ENCODE data around the gene LIMK2. TPM values are rescaled to one million over a fixed set of nuclear protein-coding genes. Genes with fewer than 3 reads are reported as not detected.

The LIMK2 gene
- total and polyA plus RNA-seq, 4 experiments from 2014 or later = 12.3 to 33.2 (median 29.5) TPM

DNA sequence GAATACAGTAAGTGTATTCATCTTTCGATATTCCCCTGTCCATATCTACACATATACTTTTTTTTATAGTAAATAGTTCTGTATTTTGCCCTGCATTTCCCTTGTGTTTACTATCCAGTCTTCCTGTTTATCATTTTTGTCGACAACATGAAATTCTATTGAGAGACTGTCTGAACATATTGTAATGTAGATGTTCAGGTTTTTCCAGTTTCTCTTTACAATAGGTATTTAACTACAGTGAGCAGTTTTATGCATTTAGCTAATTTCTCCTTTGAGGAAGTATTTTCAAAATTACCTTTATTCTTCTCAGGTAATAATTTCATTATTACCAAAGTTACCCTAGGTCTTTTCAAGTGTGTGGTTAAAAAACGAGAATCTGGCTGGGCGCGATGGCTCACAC is 63.5 kb downstream of the LIMK2 start:
- DNase-seq = no peak
- Histone ChIP-seq H3K27ac (ENCODE audit: low read depth, low read length) (no peak overlapping the region), H3K4me1 (ENCODE audit: insufficient read depth, low read length) (peaks cover 80% of the 10 kb centered on the region), H3K27me3 (ENCODE audit: insufficient read depth, low read length) (no peaks in the 10 kb centered on the region), H3K36me3 (ENCODE audit: insufficient read depth, low read length) (peaks cover 21% of the 10 kb centered on the region), H3K4me3 (ENCODE audit: low read length in 2 of 2) (no peak overlapping the region), H3K9me3 (ENCODE audit: control insufficient read depth in 1 of 2, low read length in 2 of 2) (no peaks in the 10 kb centered on the region)
- Mint-ChIP-seq H3K9me3 (no peaks in the 10 kb centered on the region), H3K27ac (peak overlapping the region; percentile 49 to 89 (median 81)), H3K36me3 (peaks cover 26 to 66% of the 10 kb centered on the region in 2 donors), H3K27me3 (no peaks in the 10 kb centered on the region), H3K4me3 (no peak overlapping the region), H3K4me1 (peaks cover 47 to 88% (median 68%) of the 10 kb centered on the region in 4 donors)
- intact Hi-C loops (cut with micrococcal nuclease) = no loop called here
- CTCF ChIA-PET (ENCODE audit: partially characterized antibody) = interaction anchor here (1.1 to 12.3 kb wide), 5 partner anchors 18 to 168 kb away, joined by 3 to 140 read pairs (median 113); partner anchors contain the start of genes LIMK2 and PIK3IP1
- POLR2A ChIA-PET (ENCODE audit: partially characterized antibody) = interaction anchor here (1.6 to 17.9 kb wide), 4 partner anchors 8 to 64 kb away, joined by 5 to 1203 read pairs (median 119); partner anchors contain the start of genes LIMK2 and PIK3IP1

- Mint-ChIP-seq H3K36me3 (peaks cover 35 to 69% of the 10 kb centered on the region in 2 donors), H3K4me1 (peaks cover 49 to 88% (median 69%) of the 10 kb centered on the region in 4 donors), H3K27ac (peak overlapping the region in 6 of 7 donors; percentile 8 to 99 (median 71)), H3K9me3 (no peaks in the 10 kb centered on the region), H3K27me3 (no peaks in the 10 kb centered on the region), H3K4me3 (peak overlapping the region in 3 of 8 donors; percentile 12 to 34 (median 22))
- ChIA-PET CTCF (ENCODE audit: partially characterized antibody) (interaction anchor here (1.5 to 12.3 kb wide), 3 partner anchors 10 to 35 kb away, joined by 4 to 114 read pairs (median 21); no protein-coding TSS in a partner anchor), POLR2A (ENCODE audit: partially characterized antibody) (interaction anchor here (0.6 to 17.9 kb wide), 11 partner anchors 7 to 335 kb away, joined by 3 to 1203 read pairs (median 19); partner anchors contain the start of genes LIMK2 and PIK3IP1)
- Histone ChIP-seq H3K9me3 (ENCODE audit: control insufficient read depth in 1 of 2, low read length in 2 of 2) (no peaks in the 10 kb centered on the region), H3K36me3 (ENCODE audit: insufficient read depth, low read length) (peaks cover 30% of the 10 kb centered on the region), H3K4me3 (ENCODE audit: low read length in 2 of 2) (no peak overlapping the region), H3K27me3 (ENCODE audit: insufficient read depth, low read length) (no peaks in the 10 kb centered on the region), H3K27ac (ENCODE audit: low read depth, low read length) (no peak overlapping the region), H3K4me1 (ENCODE audit: insufficient read depth, low read length) (peaks cover 81% of the 10 kb centered on the region)
- DNase-seq = no peak
- intact Hi-C loops (cut with micrococcal nuclease) = no loop called here
Measured at GRCh38 chr22:31276426-31277167, 64.5 kb downstream of the LIMK2 start.

GRCh38 chr22:31277741-31278140 is 65.6 kb downstream of the LIMK2 start:
- Mint-ChIP-seq H3K9me3 (no peaks in the 10 kb centered on the region), H3K27ac (peak overlapping the region; percentile 94 to 99 (median 97)), H3K4me1 (peaks cover 54 to 90% (median 71%) of the 10 kb centered on the region in 4 donors), H3K27me3 (no peaks in the 10 kb centered on the region), H3K4me3 (peak overlapping the region in 6 of 8 donors; percentile 42 to 84 (median 71)), H3K36me3 (peaks cover 42 to 78% of the 10 kb centered on the region in 2 donors)
- intact Hi-C loops (cut with micrococcal nuclease) = loop anchor here (2.0 kb wide), 1 partner anchor 65 kb away; the partner anchor contains the start of gene LIMK2
- peaks cover 84% of the 10 kb centered on the region for H3K4me1 ChIP-seq (ENCODE audit: insufficient read depth, low read length)
- CTCF ChIA-PET (ENCODE audit: partially characterized antibody) = interaction anchor here (0.6 to 12.3 kb wide), 5 partner anchors 8 to 1743 kb away, joined by 4 to 114 read pairs (median 13); partner anchors contain the start of gene PIK3IP1
- no peak for DNase-seq
- H3K27me3 ChIP-seq (ENCODE audit: insufficient read depth, low read length) = no peaks in the 10 kb centered on the region
- POLR2A ChIA-PET (ENCODE audit: partially characterized antibody) = interaction anchor here (0.6 to 17.9 kb wide), 20 partner anchors 6 to 197 kb away, joined by 3 to 1203 read pairs (median 6); partner anchors contain the start of genes LIMK2, PIK3IP1, RNF185 and SMTN
- H3K36me3 ChIP-seq (ENCODE audit: insufficient read depth, low read length) = peaks cover 41% of the 10 kb centered on the region
- no peak overlapping the region for H3K4me3 ChIP-seq (ENCODE audit: low read length in 2 of 2)
- H3K9me3 ChIP-seq (ENCODE audit: control insufficient read depth in 1 of 2, low read length in 2 of 2) = no peaks in the 10 kb centered on the region
- H3K27ac ChIP-seq (ENCODE audit: low read depth, low read length) = peak overlapping the region; percentile 43

DNA sequence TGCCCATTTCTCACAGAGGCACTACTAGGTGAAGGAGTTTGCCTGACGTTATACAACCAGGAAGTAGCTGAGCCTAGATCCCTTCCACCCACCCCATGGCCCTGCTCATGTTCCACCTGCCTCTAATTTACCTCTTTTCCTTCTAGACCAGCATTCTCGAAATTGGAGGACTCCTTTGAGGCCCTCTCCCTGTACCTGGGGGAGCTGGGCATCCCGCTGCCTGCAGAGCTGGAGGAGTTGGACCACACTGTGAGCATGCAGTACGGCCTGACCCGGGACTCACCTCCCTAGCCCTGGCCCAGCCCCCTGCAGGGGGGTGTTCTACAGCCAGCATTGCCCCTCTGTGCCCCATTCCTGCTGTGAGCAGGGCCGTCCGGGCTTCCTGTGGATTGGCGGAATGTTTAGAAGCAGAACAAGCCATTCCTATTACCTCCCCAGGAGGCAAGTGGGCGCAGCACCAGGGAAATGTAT is 66.1 kb downstream of the LIMK2 start:
- DNase-seq = no peak
- Histone ChIP-seq H3K4me3 (ENCODE audit: low read length in 2 of 2) (peak overlapping the region in 1 of 2 donors; percentile 17), H3K27me3 (ENCODE audit: insufficient read depth, low read length) (no peaks in the 10 kb centered on the region), H3K27ac (ENCODE audit: low read depth, low read length) (peak overlapping the region; percentile 43), H3K36me3 (ENCODE audit: insufficient read depth, low read length) (peaks cover 46% of the 10 kb centered on the region), H3K9me3 (ENCODE audit: control insufficient read depth in 1 of 2, low read length in 2 of 2) (no peaks in the 10 kb centered on the region), H3K4me1 (ENCODE audit: insufficient read depth, low read length) (peaks cover 84% of the 10 kb centered on the region)
- peak overlapping the region; percentile 94 to 99 (median 97) for H3K27ac Mint-ChIP-seq
- H3K4me3 Mint-ChIP-seq = peak overlapping the region in 7 of 8 donors; percentile 64 to 84 (median 76)
- intact Hi-C loops (cut with micrococcal nuclease) = loop anchor here (2.0 kb wide), 1 partner anchor 65 kb away; the partner anchor contains the start of gene LIMK2
- ChIA-PET POLR2A (ENCODE audit: partially characterized antibody) (interaction anchor here (0.6 to 17.9 kb wide), 21 partner anchors 6 to 337 kb away, joined by 3 to 1203 read pairs (median 8); partner anchors contain the start of genes LIMK2, PATZ1, PIK3IP1 and RNF185), CTCF (ENCODE audit: partially characterized antibody) (interaction anchor here (0.6 to 12.3 kb wide), 6 partner anchors 8 to 1744 kb away, joined by 3 to 114 read pairs (median 9); partner anchors contain the start of gene PIK3IP1)
- H3K4me1 Mint-ChIP-seq = peaks cover 53 to 90% (median 71%) of the 10 kb centered on the region in 4 donors
- peaks cover 46 to 78% of the 10 kb centered on the region in 2 donors for H3K36me3 Mint-ChIP-seq
- H3K27me3 Mint-ChIP-seq = no peaks in the 10 kb centered on the region
- H3K9me3 Mint-ChIP-seq = no peaks in the 10 kb centered on the region

DNA sequence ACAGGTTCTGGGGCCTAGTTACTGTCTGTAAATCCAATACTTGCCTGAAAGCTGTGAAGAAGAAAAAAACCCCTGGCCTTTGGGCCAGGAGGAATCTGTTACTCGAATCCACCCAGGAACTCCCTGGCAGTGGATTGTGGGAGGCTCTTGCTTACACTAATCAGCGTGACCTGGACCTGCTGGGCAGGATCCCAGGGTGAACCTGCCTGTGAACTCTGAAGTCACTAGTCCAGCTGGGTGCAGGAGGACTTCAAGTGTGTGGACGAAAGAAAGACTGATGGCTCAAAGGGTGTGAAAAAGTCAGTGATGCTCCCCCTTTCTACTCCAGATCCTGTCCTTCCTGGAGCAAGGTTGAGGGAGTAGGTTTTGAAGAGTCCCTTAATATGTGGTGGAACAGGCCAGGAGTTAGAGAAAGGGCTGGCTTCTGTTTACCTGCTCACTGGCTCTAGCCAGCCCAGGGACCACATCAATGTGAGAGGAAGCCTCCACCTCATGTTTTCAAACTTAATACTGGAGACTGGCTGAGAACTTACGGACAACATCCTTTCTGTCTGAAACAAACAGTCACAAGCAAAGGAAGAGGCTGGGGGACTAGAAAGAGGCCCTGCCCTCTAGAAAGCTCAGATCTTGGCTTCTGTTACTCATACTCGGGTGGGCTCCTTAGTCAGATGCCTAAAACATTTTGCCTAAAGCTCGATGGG is 66.7 kb downstream of the LIMK2 start:
- ChIA-PET POLR2A (ENCODE audit: partially characterized antibody) (interaction anchor here (0.6 to 17.9 kb wide), 24 partner anchors 5 to 351 kb away, joined by 3 to 1203 read pairs (median 8); partner anchors contain the start of genes LIMK2, PATZ1, PIK3IP1 and RNF185), CTCF (ENCODE audit: partially characterized antibody) (interaction anchor here (1.1 to 12.3 kb wide), 8 partner anchors 9 to 333 kb away, joined by 3 to 114 read pairs (median 8); partner anchors contain the start of genes LIMK2 and PIK3IP1)
- peak overlapping the region; percentile 43 for H3K27ac ChIP-seq (ENCODE audit: low read depth, low read length)

GRCh38 chr22:31279327-31279669 is 67.2 kb downstream of the LIMK2 start:
- Histone ChIP-seq H3K9me3 (ENCODE audit: control insufficient read depth in 1 of 2, low read length in 2 of 2) (no peaks in the 10 kb centered on the region), H3K27ac (ENCODE audit: low read depth, low read length) (peak overlapping the region; percentile 43), H3K4me1 (ENCODE audit: insufficient read depth, low read length) (peaks cover 92% of the 10 kb centered on the region), H3K4me3 (ENCODE audit: low read length in 2 of 2) (peak overlapping the region in 1 of 2 donors; percentile 3), H3K27me3 (ENCODE audit: insufficient read depth, low read length) (no peaks in the 10 kb centered on the region), H3K36me3 (ENCODE audit: insufficient read depth, low read length) (peaks cover 57% of the 10 kb centered on the region)
- Mint-ChIP-seq H3K4me1 (peaks cover 58 to 93% (median 76%) of the 10 kb centered on the region in 4 donors), H3K27ac (peak overlapping the region; percentile 94 to 99 (median 97)), H3K36me3 (peaks cover 53 to 82% of the 10 kb centered on the region in 2 donors), H3K4me3 (peak overlapping the region; percentile 21 to 84 (median 77)), H3K27me3 (no peaks in the 10 kb centered on the region), H3K9me3 (no peaks in the 10 kb centered on the region)
- CTCF ChIA-PET (ENCODE audit: partially characterized antibody) = interaction anchor here (1.1 to 12.3 kb wide), 8 partner anchors 10 to 334 kb away, joined by 3 to 114 read pairs (median 8); partner anchors contain the start of genes LIMK2 and PIK3IP1
- intact Hi-C loops (cut with micrococcal nuclease) = loop anchor here (1.0 to 2.0 kb wide), 3 partner anchors 13 to 66 kb away; partner anchors contain the start of genes LIMK2 and PIK3IP1
- POLR2A ChIA-PET (ENCODE audit: partially characterized antibody) = interaction anchor here (0.7 to 17.9 kb wide), 19 partner anchors 11 to 351 kb away, joined by 3 to 1203 read pairs (median 8); partner anchors contain the start of genes LIMK2, PATZ1, PIK3IP1 and RNF185
- DNase-seq = no peak

More for the DNA sequence above, 66.7 kb downstream of the LIMK2 start:
- Mint-ChIP-seq H3K27ac (peak overlapping the region; percentile 94 to 99 (median 97)), H3K4me3 (peak overlapping the region; percentile 38 to 84 (median 77)), H3K9me3 (no peaks in the 10 kb centered on the region), H3K4me1 (peaks cover 57 to 92% (median 73%) of the 10 kb centered on the region in 4 donors), H3K27me3 (no peaks in the 10 kb centered on the region), H3K36me3 (peaks cover 52 to 80% of the 10 kb centered on the region in 2 donors)
- DNase-seq = peak; percentile 64 to 76 (median 73)
- Histone ChIP-seq H3K27me3 (ENCODE audit: insufficient read depth, low read length) (no peaks in the 10 kb centered on the region), H3K4me1 (ENCODE audit: insufficient read depth, low read length) (peaks cover 87% of the 10 kb centered on the region), H3K9me3 (ENCODE audit: control insufficient read depth in 1 of 2, low read length in 2 of 2) (no peaks in the 10 kb centered on the region), H3K36me3 (ENCODE audit: insufficient read depth, low read length) (peaks cover 52% of the 10 kb centered on the region), H3K4me3 (ENCODE audit: low read length in 2 of 2) (peak overlapping the region in 1 of 2 donors; percentile 17)
- intact Hi-C loops (cut with micrococcal nuclease) = loop anchor here (1.0 to 2.0 kb wide), 3 partner anchors 14 to 66 kb away; partner anchors contain the start of genes LIMK2 and PIK3IP1

All from CD4-positive, alpha-beta memory T cell (primary cell).